HG03095 (cell line): ENCODE results near the gene MCUB.
"Not testable (repeated sequence)": the region's sequence is repeated elsewhere in the genome, so short reads cannot be mapped to it uniquely, and the experiment has no call there.

Source experiments
- ATAC-seq: cut with Tn5 transposase; IDR thresholded peaks from one replicate; pipeline ENCODE4 v1.9.1; 2021; ENCODE audit warnings: moderate library complexity; ENCODE audit not compliant: unreplicated experiment

The MCUB gene

GRCh38 chr4:109559983-109560686 is at the start of gene MCUB:
TSS of gene MCUB (plus strand) at chr4:109560246. CDS start at chr4:109560338, 92 bp downstream.
- ATAC-seq: peak; percentile 88

- ATAC-seq: no peak
These were observed 49.4 kb upstream of the MCUB start for GRCh38 chr4:109510687-109511086.

- no peak for ATAC-seq
These were observed 48.6 kb upstream of the MCUB start for GRCh38 chr4:109511414-109511813.

- ATAC-seq: not testable (repeated sequence)
These were observed 46.7 kb upstream of the MCUB start for GRCh38 chr4:109513368-109513767.

GRCh38 chr4:109532182-109532581 is 27.9 kb upstream of the MCUB start:
- ATAC-seq: no peak

- no peak for ATAC-seq
These were observed 14.6 kb upstream of the MCUB start for GRCh38 chr4:109545401-109545800.

- no peak for ATAC-seq
These were observed 12.7 kb upstream of the MCUB start for GRCh38 chr4:109547394-109547793.

- ATAC-seq: no peak
These were observed 11.4 kb upstream of the MCUB start for GRCh38 chr4:109548655-109549054.

GRCh38 chr4:109552237-109552636 is 7.8 kb upstream of the MCUB start:
- no peak for ATAC-seq

- ATAC-seq: no peak
These were observed 6.9 kb upstream of the MCUB start for GRCh38 chr4:109553130-109553529.

- ATAC-seq: no peak
These were observed 5.1 kb upstream of the MCUB start for GRCh38 chr4:109554971-109555370.

- ATAC-seq: no peak
These were observed 2.6 kb upstream of the MCUB start for GRCh38 chr4:109557433-109557832.

- not testable (repeated sequence) for ATAC-seq
These were observed 2.0 kb upstream of the MCUB start for GRCh38 chr4:109558095-109558494.

GRCh38 chr4:109559625-109559982 is 442 bp upstream of the MCUB start:
- peak; percentile 13 for ATAC-seq

GRCh38 chr4:109560687-109561461 is 828 bp downstream of the MCUB start:
- peak; percentile 64 for ATAC-seq

GRCh38 chr4:109562457-109563239 is 2.6 kb downstream of the MCUB start:
- ATAC-seq: no peak

GRCh38 chr4:109571494-109571893 is 11.4 kb downstream of the MCUB start:
- ATAC-seq: no peak

- ATAC-seq: no peak
These were observed 12.1 kb downstream of the MCUB start for GRCh38 chr4:109572154-109572553.

GRCh38 chr4:109574443-109574850 is 14.4 kb downstream of the MCUB start:
- no peak for ATAC-seq

GRCh38 chr4:109574931-109575804 is 15.1 kb downstream of the MCUB start:
- ATAC-seq: no peak

GRCh38 chr4:109576462-109576861 is 16.4 kb downstream of the MCUB start:
- ATAC-seq: no peak
